ENCODE measurements around the gene MID1. TPM values are rescaled to one million over a fixed set of nuclear protein-coding genes. Genes with fewer than 3 reads are reported as not detected.

The MID1 gene
- total RNA-seq, 1 donor from 2014 or later, result 3.4 TPM

- Histone ChIP-seq H3K4me3 (ENCODE audit: low read depth, low read length) (no peak overlapping the region), H3K27me3 (ENCODE audit: control insufficient read depth, insufficient read depth, low read length) (no peaks in the 10 kb centered on the region), H3K36me3 (ENCODE audit: control insufficient read depth, insufficient read depth, low read length) (no peaks in the 10 kb centered on the region)
- FAIRE-seq, result no peak
- no peak for DNase-seq (ENCODE audit: low read depth)
- no peak for TF ChIP-seq CTCF (IDR thresholded peaks at IDR 0.05; ENCODE audit: insufficient read depth, low read length, severe bottlenecking)
Observed at GRCh38 chrX:10536744-10537143, 83.6 kb downstream of the MID1 start.

DNA sequence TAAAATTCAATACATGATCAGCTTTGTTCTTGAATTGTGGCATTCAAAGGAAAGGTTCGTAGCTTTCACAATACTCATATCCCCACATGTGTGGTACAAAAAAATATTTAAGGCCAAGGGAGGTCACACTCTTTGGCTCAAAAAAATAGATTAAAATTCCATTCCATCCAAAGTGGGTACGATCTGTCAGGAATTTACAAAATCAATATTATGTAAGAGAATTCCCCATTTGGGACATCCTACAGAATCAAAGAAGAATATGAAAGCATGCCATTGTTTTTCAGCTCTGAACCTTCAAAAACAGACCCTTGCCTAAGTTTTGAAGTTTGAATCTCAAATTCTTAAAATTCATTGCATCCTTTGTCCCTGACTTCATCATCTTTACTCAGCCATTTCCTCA lies 85.8 kb downstream of the MID1 start:
- TF ChIP-seq CTCF (IDR thresholded peaks at IDR 0.05; ENCODE audit: insufficient read depth, low read length, severe bottlenecking), result no peak
- no peak for FAIRE-seq
- DNase-seq (ENCODE audit: low read depth), result no peak
- no peaks in the 10 kb centered on the region for H3K36me3 ChIP-seq (ENCODE audit: control insufficient read depth, insufficient read depth, low read length)
- H3K27me3 ChIP-seq (ENCODE audit: control insufficient read depth, insufficient read depth, low read length), result no peaks in the 10 kb centered on the region
- no peak overlapping the region for H3K4me3 ChIP-seq (ENCODE audit: low read depth, low read length)

GRCh38 chrX:10533696-10534365 lies 86.6 kb downstream of the MID1 start:
- H3K27me3 ChIP-seq (ENCODE audit: control insufficient read depth, insufficient read depth, low read length), result no peaks in the 10 kb centered on the region
- no peak for TF ChIP-seq CTCF (IDR thresholded peaks at IDR 0.05; ENCODE audit: insufficient read depth, low read length, severe bottlenecking)
- no peak overlapping the region for H3K4me3 ChIP-seq (ENCODE audit: low read depth, low read length)
- H3K36me3 ChIP-seq (ENCODE audit: control insufficient read depth, insufficient read depth, low read length), result no peaks in the 10 kb centered on the region
- DNase-seq (ENCODE audit: low read depth) (no peak), FAIRE-seq (no peak)

GRCh38 chrX:10531927-10532326 lies 88.5 kb downstream of the MID1 start:
- Histone ChIP-seq H3K36me3 (ENCODE audit: control insufficient read depth, insufficient read depth, low read length) (no peaks in the 10 kb centered on the region), H3K27me3 (ENCODE audit: control insufficient read depth, insufficient read depth, low read length) (no peaks in the 10 kb centered on the region), H3K4me3 (ENCODE audit: low read depth, low read length) (no peak overlapping the region)
- DNase-seq (ENCODE audit: low read depth) (no peak), FAIRE-seq (no peak)
- TF ChIP-seq CTCF (IDR thresholded peaks at IDR 0.05; ENCODE audit: insufficient read depth, low read length, severe bottlenecking), result no peak

- TF ChIP-seq CTCF (IDR thresholded peaks at IDR 0.05; ENCODE audit: insufficient read depth, low read length, severe bottlenecking), result no peak
- FAIRE-seq, result no peak
- Histone ChIP-seq H3K36me3 (ENCODE audit: control insufficient read depth, insufficient read depth, low read length) (no peaks in the 10 kb centered on the region), H3K27me3 (ENCODE audit: control insufficient read depth, insufficient read depth, low read length) (no peaks in the 10 kb centered on the region), H3K4me3 (ENCODE audit: low read depth, low read length) (no peak overlapping the region)
- DNase-seq (ENCODE audit: low read depth), result peak; percentile 48
Observed at GRCh38 chrX:10529344-10529743, 91.0 kb downstream of the MID1 start.

- H3K27me3 ChIP-seq (ENCODE audit: control insufficient read depth, insufficient read depth, low read length), result no peaks in the 10 kb centered on the region
- FAIRE-seq, result no peak
- no peak overlapping the region for H3K4me3 ChIP-seq (ENCODE audit: low read depth, low read length)
- TF ChIP-seq CTCF (IDR thresholded peaks at IDR 0.05; ENCODE audit: insufficient read depth, low read length, severe bottlenecking), result no peak
- no peak for DNase-seq (ENCODE audit: low read depth)
- H3K36me3 ChIP-seq (ENCODE audit: control insufficient read depth, insufficient read depth, low read length), result no peaks in the 10 kb centered on the region
Observed at GRCh38 chrX:10526451-10526850, 93.9 kb downstream of the MID1 start.
